GM19328 (cell line): ENCODE data around the gene EPHA8.

ENCODE experiments used
- ATAC-seq: cut with Tn5 transposase; IDR thresholded peaks from one replicate; pipeline ENCODE4 v1.9.1; 2021; ENCODE audit warnings: mild to moderate bottlenecking, moderate library complexity; ENCODE audit not compliant: unreplicated experiment

EPHA8 gene

DNA sequence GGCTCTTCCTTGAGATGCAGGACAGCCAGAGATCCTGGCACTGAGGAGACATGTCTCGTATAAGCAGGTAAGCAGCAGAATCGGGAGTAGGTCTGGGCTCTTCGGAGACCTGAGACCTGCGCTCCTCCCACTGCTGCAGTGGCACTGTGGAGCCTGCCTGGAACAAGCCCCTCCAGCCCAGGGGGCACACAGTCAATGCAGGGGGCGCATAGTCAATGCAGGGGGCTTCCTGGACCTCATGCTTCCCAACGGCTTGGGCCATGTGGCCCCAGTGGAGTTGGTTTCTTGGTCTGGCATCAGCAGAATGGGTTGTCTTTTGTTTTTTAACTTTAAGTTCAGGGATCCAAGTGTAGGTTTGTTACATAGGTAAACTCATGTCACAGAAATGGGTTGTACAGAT, 27.9 kb upstream of the EPHA8 start:
- ATAC-seq: no peak

DNA sequence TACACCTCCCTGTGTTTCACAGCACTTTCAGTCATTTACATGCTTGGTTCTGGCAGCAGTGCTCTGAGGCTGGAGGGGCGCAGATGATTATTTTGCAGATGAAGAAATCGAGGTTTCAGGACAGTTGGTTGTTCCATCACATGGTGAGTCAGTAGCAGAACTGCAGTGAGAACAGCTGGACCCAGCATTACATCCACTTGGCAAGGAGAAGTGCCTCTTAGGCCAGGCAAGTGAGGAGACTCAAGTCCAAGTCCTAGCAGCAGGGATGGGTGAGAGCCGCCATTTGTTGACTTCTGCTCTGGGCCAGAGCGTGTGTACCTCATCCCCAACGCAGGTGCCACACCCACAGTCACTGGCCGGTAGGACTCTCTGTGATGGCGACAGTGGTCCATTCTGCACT, 26.8 kb upstream of the EPHA8 start:
- ATAC-seq: no peak

DNA sequence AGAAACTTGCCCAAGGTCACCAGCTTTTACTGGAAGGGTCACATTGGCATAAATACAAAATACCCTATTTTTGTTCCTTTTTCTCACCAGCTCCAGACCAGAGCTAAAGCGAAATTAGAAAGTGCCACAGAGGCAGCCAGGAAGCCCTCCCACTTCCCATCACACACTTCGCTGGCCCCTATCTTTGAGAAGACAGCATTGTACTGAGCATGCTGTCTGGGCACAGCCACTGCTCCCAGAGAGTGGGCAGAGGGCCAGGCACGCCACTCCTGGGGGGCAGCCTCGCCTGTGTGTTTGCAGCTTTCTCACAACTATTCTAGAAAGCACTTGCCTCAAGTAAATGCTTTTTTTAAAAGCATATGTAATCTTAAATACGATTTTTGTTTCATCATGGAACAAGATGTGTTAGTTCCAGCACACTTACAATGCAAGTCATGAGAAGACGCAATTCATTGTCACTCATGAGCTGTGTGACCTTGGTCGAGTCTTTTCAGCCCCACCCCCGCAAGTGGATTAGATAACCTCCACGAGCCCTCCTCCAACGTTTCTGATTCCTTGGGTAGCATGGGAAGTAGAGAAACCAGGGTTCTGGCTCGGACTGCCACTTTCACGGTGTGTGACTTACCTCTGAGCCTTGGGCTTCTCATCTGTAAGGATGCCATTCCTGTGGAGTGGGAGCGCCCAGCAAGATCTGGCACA, 25.7 kb upstream of the EPHA8 start:
- no peak for ATAC-seq

DNA sequence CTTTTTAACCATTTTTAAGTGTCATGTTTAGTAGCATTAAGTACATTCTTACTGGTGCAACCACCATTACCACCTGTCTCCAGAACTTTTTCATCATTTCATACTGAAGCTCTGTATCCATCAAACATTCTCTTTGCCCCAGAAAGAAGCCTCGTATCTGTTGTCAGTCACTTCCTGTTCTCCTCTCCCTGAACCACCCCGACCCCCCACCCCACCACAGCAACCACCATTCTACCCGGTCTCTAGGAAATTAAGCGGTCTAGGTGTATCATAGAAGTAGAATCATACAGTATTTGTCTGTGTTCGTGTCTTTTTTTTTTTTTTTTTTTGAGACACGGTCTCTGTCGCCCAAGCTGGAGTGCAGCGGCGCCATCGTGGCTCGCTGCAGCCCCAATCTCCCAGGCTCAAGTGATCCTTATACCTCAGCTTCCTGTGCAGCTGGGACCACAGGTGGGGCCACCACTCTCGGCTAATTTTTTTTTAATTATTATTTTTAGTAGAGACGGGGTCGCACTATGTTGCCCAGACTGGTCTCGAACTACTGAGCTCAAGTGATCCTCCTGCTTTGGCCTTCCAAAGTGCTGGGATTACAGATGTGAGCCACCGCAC, 23.7 kb upstream of the EPHA8 start:
- no peak for ATAC-seq

DNA sequence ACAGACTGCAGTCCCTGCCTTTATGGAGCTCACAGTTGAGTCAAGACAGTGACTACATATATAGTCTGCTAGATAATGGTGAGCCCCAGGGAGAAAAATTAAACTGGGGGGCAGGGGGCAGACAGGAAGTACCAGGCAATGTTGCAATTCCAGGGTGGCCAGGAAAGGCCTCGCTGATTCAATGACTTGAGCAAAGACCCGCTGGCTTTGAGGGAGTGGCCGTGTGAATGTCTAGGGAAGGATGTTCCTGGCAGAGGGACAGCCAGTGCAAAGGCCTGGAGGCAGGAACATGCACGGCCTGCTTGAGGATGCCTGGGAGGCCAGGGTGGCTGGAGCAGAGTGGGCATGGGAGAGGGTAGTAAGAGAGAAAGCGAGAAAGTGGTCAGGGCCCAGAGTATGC, 23.0 kb upstream of the EPHA8 start:
- ATAC-seq: no peak

DNA sequence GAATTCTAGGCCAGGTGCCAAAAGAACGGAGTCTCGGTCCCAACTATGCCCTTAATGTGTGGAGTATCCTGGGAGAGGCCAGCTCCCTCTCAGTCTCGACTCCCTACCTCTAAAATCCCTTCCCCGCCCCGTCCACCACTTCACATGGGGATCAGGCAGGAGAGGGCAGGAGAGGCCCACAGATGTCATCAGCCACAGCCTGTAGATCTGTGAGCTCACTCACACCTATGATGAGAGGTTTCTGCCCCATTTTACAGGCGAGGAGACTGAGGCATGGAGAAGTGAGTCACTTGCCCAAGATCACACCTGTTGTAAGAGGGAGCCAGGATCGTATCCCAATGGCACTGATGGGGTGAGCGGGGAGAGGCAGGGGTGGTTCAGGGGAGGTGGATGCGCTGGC, 20.4 kb upstream of the EPHA8 start:
- ATAC-seq: no peak

DNA sequence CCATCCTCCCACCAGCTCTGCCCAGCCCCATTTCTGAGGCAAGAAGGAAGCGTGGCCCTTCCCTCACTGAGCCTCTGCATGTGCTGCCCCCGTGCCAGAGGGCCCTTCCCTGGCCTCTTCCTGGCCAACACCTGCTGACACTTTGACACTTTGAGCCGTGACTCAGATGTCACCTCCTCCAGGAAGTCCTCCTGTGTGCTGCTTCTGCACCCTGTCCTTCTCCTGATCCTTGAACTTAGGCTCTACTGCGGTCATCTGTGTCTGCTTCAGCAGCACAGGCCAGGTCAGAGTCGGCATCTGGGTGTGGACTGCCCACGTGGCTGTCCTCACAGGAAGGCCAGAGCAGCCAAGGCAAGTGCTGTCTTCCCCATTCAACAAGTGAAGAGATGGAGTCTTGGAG, 19.6 kb upstream of the EPHA8 start:
- no peak for ATAC-seq

DNA sequence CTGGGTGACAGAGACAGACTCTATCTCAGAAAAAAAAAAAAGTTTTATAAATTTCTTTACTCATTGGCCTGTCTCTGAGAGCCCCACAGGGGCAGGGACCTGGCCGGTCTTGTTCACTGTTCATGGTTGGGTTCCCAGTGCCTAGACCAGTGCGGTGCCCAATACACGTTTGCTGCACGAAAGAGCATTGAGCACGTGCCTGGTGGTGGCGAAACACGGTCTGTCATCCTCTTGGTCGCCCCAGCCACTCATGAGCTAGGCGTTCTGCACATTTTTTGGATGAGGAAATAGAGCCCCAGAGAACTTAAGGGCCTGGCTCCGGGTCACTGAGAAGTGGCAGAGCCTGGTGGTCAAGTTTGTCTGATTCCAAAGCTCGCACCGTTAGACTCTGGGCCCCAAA, 18.7 kb upstream of the EPHA8 start:
- ATAC-seq: no peak

DNA sequence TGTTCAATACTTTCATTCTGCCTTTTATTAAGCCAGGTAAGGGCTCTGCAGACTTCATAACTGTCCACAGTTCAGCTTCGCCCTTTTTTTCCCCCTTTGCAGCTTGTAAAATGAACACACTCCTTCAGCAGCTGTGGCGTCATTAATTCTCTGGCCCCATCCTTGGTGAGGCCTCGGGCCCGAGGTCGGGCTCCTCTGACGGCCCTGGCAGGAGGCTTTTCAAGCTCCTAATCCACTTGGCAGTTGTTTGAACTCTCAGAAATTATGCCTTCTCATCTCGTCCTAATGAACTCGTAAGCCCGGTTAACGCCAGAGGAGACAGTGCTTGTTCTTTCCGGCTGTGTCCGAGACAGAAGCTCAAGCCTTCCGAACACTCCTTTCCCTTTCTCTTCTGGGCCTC, 18.1 kb upstream of the EPHA8 start:
- no peak for ATAC-seq

DNA sequence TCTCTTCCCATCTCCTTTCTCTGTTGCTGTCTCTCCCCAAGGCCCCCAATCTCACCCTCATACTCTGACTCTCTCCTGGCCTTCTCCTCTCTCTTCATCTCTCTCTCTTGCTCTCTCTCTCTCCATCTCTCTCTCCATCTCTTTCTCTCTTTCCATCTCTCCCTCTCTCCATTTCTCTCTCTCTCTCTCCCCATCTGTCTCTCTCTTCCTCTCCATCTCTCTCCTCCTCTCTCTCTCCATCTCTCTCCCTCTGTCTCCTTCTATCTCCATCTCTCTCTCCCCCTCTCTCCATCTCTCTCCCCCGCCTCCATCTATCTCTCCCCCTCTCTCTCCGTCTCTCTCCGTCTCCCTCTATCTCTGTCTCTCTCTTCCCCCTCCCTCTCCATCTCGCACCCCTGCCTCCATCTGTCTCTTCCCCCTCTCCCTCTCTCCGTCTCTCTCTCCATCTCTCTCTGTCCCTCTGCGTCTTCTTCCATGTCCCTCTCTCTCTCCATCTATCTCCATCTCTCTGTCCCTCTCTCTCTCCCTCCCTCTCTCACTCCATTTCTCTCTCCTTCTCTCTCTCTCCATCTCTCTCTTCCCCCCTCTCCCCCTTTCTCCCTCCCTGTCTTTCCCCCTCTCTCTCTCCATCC, 16.0 kb upstream of the EPHA8 start:
- ATAC-seq: no peak

DNA sequence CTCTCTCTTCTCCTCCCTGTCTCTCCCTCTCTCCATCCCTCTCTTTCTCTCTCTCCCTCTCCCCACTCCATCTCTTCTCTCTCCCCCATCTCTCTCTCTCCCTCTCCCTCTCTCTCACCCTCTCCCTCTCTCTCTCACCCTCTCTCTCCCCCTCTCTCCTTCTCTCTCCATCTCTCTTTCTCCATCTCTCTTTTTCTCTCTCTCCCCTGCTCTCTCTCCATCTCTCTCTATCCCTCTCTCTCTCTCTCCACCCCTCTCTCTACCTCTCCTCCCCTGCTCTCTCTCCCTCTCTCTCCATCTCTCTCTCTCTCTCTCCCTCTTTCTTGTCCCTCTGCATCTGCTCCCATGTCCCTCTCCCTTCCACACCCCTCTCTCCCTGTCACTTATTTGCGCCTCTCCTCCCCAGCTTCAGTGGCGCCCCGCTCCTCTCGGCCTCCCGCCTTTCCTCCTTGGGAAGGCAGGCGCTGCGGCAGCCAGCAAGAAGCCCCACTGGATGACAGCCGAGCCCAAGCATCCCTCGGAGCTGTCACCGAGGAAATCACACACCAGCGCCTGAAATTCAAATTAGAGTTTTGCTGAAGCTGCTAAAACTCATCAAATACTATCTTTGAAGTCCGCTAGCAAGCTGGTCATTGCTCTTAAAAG, 15.3 kb upstream of the EPHA8 start:
- ATAC-seq: no peak

DNA sequence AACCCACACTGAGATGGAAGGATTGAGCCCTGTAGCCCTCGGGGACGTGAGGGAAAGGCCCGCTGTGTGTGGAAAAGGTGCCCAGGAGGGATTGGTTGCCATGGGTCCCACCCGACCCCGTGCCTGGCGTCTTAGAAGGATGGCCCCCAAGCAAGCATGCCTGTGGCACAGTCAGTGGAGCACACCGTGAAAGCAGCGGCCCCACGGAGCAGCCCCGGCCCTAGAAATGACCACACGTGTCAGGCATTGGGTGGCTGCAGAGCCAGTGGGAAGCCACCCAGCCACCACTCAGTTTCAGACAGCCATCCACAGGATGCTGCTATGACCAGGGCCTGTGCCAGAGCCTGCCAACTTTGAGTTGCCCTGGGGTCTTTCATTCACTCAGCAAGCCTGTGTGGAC, 13.3 kb upstream of the EPHA8 start:
- no peak for ATAC-seq

DNA sequence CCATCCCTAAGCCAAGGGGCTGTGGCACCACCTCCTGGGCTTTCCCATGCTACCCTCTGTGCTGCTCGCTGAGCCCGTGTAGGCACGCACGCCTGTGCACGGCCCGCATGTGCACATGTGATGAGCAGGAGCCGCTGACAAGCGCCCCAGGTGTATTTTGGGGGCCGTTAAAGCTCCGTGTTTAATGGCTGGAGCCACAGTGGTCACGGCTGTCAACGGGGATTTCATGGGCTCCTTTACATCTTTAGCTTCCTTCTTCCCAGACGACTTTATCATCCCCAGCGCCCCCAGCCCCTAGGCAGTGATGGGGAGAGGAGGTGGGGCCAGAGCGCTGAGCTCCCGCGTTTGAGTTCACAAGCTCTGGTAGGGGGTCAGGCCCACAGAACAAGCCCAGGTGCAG, 11.7 kb upstream of the EPHA8 start:
- ATAC-seq: no peak

DNA sequence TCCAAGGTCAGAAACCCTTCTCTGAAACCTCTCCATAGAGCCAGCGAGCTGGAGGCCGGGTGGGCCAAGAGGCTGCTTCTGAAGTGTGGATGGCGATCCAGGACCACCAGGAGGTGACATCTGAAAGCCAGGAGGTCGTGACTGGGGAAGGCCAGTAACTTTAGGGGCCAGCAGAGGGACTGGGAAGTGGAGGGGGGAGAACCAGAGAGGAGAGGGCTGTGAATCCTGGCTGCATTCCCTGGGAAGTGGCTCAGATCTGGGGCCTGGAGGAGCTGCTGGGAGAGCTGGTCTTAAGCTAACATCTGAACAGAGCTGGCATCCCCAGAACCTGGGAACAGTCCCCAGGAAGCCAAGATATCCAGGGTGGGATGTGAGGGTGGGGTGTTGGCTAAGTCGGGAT, 11.3 kb upstream of the EPHA8 start:
- ATAC-seq: no peak

DNA sequence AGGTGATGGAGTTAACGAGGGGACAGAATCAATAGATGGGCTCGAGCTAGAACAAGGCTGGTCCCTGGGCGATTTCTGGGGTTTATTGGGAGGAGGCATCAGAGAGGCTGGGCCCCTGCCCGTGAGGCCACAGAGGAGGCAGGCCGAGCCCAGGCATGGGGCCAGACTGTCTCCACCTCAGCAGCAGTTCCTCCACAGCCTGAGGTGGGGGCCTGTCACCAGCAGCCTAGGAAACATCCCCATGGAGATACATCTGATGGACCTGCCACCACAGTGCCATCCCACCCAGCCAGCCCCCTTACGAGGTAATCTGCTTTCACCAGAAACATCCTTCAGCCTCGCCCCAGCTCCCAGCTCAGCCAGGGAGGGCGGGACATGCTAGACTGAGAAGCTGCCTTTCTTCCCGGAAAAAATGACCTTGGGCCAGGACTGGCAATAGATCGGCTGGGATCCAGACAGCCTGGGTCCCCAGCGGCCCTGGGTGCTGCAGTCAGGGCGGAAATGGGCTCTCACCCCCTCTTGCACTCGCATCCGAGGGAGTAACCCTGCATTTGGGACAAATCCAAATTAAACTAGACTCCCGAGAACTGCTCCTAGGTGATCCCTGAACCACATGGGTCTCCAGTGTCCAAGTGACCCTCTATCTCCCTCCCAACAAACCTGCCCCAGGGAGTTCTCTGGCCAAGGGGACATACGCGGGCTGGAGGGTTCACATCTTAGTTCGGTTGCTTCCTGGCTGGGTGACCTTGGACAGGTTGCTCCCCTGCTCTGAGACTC, 10.0 kb upstream of the EPHA8 start:
- no peak for ATAC-seq

DNA sequence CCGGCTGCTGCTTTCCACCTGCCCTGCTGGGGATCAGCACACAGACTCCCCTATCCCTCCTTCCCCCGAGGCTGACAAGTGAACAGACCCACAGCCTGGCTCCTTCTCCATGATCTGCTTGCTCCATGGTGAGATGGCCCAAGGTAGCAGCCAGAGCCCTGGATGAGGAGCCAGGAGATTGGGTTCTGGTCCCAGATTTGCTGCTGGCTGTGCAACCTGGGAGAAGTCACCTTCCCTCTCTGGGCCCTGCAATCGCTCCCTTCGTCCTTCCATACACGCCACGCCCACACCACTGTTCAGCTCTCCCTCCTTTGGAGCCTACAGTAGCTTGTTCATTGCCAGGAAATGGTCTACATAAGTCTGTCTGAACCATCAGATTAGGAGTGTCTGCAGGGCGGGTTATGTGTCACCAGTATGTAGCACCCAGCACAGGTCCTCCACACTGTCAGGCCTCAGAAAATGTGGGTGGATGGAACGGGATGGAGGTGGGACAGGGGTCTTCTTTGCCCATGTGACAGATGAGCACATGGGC, 9.2 kb upstream of the EPHA8 start:
- no peak for ATAC-seq

DNA sequence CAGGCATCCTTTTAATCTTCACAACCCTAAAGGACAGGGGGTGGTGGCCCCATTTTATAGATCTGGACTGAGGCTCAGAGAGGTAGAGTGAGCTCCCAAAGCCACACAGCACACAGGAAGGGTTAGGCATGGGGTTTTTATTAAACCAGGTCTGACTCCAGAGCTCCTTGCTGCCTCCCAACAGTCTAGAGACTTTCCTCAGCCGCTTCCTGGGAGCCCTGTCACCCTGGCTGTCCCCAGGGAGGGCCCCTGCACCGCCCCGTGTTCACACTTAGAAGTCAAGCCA, 8.0 kb upstream of the EPHA8 start:
- ATAC-seq: no peak

DNA sequence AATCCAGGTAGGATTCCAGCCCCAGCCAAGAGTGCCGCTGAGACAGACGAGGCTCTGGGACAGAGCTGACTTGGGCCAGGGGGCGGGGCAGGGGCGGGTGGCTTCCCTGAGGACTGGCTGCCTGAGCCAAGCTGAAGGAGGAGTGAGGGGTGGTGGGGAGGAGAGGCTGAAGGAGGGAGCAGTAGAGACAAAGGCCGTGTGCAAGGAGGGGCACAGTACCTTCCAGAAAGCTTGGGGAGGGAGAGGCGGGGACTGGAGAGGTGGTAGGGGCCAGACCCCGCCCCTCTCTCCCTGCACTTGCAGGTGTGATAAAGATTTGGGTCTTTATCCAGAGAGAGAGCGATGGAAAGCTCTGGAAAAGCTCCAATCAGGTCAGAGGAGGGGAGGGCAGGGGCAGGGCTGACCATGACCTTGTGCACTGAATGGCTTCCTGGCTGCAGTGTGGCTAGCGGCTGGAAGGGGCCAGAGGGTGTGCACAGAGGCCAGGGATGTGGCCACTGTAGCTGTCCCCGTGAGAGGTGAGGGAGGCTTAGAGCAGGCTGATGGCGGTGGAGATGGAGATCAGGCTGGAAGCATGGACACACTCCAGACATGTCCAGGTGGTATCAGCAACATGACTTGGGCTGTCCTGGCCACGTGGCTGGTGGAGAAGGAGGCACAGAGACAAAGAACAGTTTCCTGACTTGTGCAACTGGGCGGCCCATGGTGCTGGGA, 6.7 kb upstream of the EPHA8 start:
- no peak for ATAC-seq

DNA sequence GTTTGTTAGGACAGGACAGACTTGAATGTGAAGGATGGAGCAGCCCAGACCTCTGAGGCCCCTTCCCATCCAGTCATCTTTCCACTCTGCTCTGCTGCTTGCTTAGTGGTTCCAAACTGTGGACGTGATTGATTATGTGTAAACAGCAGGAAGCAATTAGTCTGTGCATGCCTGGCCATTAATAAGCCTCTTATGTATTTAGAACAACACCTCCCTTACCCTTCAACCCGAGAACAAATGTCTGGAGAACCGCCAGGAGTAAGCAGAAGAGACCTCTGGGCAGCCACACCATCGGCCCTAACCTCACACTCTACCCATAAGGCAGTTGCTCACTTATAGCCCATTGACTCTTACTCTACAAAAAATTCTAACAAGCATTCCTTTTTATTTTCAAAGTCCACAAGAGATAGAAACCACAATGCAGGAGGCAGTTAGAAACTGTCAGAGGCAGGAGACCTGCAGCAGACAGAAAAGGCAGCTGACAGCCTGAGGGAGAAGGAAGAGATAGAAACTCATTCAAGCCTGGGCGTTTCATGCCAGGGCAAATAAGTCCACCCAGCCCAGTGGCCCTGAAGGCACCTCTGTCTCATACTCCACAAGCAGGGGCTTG, 5.8 kb upstream of the EPHA8 start:
- ATAC-seq: no peak
